NCI-H524 (cell line): ENCODE results near the gene NAP1L1.
"Not testable (repeated sequence)": the region's sequence is repeated elsewhere in the genome, so short reads cannot be mapped to it uniquely, and the experiment has no call there.

Source experiments
- DNase-seq, 2 experiments: peaks; one replicate each; lab custom pipeline; 2025; lab: John Stamatoyannopoulos, UW

The NAP1L1 gene

DNA sequence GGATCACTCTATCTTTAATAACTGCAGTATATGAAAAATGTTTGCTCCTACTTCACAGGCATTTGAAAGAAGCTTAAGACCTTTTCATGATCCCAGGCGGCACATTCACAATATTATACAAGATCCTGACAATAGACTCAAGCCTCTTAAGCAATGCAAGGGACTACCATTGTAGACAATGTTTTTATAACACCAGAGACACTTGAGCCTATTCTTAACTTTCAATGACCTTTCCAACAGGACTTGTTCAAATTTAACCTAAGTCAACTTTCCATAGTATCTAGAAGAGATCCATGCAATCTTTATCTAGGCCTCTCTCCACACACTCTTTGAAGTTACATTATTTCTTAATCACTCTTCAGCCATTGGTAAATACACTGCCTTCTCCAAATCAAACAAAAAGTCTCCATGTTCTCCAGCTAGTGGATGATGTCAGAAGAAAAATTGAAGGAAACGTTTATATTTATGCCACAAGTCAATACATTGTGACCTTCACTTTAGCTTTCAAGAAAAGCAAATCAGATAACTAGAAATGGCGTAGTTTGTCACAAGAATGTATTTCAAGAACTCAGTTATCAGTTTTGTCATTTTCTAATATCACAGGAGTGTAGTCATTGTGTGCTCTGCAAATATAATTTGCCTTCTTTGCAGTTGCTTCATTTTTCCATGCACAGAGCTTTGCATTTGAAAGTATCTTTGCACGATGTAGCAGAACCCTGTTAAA, 94.1 kb downstream of the NAP1L1 start:
- no peak for DNase-seq

DNA sequence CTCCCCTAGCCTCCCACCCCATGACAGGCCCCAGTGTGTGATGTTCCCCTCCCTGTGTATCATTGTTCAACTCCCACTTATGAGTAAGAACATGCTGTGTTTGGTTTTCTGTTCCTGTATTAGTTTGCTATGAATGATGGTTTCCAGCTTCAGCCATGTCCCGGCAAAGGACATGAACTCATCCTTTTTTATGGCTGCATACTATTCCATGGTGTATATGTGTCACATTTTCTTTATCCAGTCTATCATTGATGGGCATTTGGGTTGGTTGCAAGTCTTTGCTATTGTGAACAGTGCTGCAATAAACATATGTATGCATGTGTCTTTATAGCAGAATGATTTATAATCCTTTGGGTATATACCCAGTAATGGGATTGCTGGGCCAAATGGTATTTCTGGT, 96.8 kb downstream of the NAP1L1 start:
- DNase-seq, result not testable (repeated sequence)
